GM08714 (cell line): ENCODE results near the gene ETV3.
A peak's percentile ranks its signal among the peaks of the same experiment; 100 is the strongest.
"Not testable (repeated sequence)": the region's sequence is repeated elsewhere in the genome, so short reads cannot be mapped to it uniquely, and the experiment has no call there.

Source experiments
- H3K4me3 ChIP-seq: fragments of 200-500 bp; sonication (Bioruptor generic); 2 replicates; pipeline ENCODE4 v1.5.1; 2014; ENCODE audit warnings: mild to moderate bottlenecking, low read length, inconsistent platforms
- ZNF274 ChIP-seq: IDR thresholded peaks from 2 replicates; pipeline ENCODE4 v1.6.1; 2012; ENCODE audit warnings: mild to moderate bottlenecking, low read depth, low read length

The ETV3 gene

DNA sequence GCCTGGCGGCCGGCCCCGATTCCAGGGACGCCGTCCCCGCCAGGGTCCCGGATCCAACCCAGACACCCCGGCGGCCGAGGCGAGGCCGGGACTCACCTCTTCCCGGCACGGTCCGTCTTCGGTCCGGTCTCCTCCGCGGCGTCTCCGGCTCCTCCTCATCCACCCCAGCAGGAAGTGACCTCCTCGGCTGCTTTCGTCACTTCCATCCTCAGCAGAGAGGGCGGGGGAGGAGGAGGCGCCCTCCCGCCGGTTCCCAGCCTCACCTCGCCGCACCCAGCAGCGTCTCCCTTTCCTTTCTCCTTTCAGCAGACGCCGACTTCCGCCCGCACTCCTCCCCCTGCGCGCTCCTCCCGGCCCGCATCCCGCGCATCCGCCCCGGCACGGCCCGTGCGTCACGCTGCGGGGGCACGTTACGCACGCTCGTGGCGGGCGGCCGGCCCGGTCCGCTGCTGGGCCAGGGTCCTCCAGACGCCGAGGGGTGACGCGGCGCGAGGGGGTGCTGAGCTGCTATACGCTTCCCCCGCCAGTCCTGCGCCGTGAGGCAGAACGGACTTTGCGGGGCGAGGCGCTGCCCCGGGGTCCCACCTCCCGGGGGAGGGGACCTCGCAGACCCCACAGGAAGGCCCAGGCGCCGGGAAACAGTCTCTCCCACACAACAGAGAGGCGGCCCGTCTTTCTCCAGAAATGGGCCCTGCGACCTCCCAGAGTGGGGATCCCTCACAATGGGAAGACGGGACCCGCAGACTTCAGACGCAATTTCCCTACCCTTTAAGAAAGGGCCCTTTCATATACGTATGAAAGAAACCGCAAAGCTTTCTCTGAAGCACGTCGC, at the start of gene ETV3:
Gene ETV3 (minus strand): TSS at position 176 of the 832 bp plus-strand sequence. CDS start 2,043 bp downstream, outside the sequence.
- peak within 1 kb of the TSS; percentile 86 for H3K4me3 ChIP-seq
- no peak for TF ChIP-seq ZNF274

DNA sequence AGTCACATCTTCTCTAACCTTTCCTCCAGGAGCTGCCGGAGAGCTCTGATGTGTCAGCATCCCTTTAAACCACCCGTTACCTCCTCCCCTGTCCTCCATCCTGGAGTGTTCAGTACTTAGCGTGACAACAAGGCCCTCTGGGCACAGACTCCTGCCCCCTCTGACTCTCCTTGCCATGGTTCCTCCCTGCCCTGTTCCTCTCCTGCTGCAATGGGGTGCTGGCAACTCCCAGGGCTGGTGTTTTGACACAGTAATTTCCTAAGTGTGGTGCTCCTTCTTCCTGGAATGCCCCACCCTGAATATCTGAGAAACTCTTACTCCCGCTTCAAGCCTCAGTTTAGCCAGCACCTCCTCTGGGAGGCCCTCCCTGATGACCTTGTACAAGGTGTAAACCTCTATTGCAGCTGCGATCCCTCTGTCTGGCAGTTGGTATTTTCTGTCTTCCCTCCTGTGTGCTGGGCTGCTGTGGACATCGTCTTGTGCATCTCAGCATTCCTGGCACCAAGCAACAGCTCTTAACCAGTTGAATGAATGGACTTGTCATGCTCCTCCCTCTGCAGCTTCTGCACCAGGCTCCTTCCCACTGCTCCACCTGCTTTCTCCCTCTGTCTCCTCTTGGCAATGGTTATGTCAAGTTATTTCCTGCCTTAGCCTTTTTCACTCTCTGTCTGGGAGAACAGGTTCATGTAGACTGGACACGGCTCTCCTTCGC, 48.2 kb upstream of the ETV3 start:
- no peak for TF ChIP-seq ZNF274

DNA sequence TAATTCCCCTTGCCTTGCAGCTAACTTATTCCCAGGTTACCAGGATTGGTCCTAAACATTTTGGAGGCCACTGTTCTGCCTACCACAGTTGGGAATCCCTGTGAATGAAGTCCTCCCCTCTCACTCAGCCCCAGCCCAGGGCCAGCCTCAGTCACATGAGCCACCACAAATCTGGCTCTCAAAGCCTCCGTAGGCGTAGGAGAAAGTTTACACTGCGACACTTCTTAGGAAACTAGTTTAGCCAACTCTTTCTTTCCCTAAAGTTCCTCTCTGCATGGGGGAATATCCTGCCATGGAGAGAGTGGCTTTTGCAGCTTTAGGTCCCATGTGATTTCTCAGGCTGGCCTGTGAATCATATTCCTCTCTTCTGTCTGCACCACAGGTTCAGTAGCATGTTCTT, 45.7 kb upstream of the ETV3 start:
- no peak for TF ChIP-seq ZNF274
- H3K4me3 ChIP-seq: no peak overlapping the region

More for the DNA sequence above, 48.2 kb upstream of the ETV3 start:
- H3K4me3 ChIP-seq: no peak overlapping the region

DNA sequence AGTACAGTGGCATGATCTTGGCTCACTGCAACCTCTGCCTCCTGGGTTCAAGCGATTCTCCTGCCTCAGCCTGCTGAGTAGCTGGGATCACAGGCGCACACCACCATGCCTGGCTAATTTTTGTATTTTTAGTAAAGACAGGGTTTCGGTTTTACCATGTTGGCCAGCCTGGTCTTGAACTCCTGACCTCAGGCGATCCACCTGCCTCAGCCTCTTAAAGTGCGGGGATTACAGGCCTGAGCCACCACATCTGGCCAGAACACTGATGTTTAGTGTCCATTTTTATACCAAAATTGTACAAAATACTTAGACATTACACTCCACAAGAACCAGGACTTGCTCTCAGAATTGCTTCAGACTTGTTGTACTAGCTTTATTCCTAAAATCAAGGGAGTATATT, 44.2 kb upstream of the ETV3 start:
- H3K4me3 ChIP-seq: not testable (repeated sequence)

DNA sequence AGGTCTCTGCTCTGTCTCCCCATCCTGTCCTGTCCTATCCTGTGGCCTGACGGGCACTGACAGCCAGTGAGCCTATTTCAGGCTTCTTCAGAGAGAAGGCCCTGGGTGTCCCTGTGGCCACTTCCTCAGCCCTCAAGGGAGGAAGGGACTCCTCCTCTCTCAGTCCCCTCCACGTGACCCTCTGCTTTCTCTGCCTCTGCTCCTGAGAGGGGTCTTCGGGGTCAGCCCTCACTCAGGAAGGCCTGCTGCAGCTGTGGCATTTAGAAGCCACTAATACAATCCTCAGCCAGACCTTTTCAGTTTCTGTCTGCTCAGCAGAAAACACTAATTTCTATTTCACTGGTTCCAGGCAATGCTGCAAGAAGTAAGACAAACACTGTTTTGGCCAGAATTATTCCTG, 43.6 kb upstream of the ETV3 start:
- no peak overlapping the region for H3K4me3 ChIP-seq
- TF ChIP-seq ZNF274: no peak

DNA sequence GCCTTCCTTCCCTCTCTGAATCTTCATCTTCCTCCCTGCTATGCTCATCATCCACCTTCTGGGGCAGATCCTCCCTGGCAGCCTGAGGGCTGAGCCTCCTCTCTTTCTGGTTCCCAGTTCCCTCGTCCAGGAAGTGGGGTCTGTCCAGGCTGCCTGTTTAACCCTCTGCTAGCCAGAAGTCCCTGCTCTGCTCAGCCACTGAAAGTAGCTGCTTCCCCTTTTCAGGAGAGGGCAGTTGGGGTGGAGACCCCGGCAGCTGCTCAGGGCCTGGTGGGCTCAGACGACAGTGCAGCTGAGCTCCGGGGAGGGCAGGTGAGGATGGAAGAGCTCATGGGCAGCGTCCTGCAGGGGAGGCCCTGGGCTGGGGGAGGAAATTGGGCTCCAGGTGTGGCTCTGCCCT, 43.1 kb upstream of the ETV3 start:
- no peak for TF ChIP-seq ZNF274
- no peak overlapping the region for H3K4me3 ChIP-seq

DNA sequence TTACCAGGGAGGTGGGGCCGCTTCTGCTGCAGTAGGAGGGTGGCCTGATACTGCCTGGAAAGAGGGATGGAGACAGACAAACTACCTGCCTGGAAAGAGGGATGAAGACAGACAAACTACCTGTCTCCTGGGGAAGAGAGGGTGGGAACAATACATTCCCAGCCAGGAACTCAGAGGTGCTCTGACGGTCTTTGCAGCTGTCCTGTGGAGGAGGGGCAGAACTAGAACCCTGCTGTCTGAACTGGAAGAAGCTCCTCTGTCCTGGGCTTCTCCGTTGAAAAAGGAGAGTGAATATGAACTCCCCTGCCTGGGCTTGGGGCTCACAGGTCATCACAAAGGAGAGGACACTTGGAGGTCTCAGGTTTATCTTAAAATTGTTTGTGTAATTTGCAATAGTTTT, 40.3 kb upstream of the ETV3 start:
- TF ChIP-seq ZNF274: no peak
- H3K4me3 ChIP-seq: no peak overlapping the region

DNA sequence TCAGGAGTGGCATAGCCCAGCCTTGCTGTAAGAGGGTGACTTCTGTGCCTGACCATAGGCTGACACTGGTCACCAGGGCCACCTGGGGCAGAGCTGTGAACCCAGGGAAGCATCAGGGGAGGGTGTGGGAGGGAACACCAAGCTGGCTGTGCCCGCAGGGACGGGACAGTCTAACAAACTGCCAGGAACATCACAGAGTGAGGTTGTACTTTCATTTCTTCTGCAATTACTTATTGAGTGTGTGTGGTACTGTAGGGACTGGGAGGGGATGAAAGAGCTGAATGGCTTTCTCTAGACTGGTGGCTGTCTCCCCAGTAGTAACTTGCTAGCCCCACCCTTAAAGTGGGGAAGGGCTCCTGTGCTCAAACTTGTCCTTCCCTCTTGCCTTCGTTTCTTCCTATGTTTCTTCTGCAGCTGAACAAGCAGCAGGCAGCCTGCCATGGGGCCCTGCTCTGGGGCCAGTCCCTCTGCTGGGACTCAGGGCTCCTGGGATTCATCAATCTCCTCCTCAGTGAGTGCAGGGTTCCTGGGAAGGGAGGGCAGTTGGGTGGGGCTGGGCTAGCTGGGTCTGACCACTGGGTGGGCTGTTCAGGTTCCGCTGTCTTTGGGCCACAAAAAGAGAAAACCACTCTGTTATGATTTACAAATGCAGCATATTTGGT, 39.7 kb upstream of the ETV3 start:
- no peak for TF ChIP-seq ZNF274
- no peak overlapping the region for H3K4me3 ChIP-seq

DNA sequence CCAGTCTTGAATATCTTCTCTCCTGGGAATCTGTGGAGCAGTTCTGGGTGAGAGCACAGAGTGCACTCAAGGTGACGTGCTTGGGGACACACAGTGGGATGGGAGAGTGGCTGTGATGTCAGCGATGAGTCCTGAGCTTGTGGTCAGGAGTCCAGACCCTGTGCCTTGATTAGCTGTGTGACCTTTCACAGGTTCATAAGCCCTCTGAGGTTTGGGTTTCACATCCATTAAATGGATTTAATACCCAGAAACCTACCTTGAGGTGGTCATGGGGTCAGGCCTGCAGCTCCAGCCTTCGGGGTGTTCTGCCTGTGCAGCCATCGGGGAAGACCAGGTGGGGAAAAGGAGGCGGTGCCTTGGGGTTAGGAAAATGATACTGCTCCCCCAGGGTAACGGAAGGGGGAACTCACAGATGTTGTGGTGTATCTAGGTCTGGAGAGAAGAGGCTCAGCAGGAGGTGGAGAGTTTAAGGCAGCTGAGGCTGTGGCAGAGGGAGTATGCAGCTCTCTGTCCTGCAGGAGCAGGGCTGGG, 38.5 kb upstream of the ETV3 start:
- no peak overlapping the region for H3K4me3 ChIP-seq
- TF ChIP-seq ZNF274: no peak

DNA sequence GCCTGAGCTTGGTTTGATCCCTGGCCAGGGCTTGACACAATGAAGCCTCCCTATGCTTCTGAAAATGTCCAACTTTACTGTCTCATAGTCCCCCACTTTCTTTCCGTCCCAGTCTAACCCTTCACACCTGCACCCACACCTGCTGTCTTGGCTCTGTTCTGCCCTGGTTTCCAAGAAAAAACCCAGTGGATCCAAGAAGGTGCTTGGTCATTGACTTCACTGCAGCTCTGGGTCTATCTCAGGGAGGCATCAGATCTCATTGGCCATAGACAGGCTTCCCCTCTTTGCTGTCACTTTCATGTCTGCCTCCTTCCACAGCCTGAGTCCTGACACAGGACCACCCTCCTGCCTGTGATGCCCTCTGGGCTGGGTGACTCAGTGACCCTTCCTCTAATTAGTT, 37.8 kb upstream of the ETV3 start:
- H3K4me3 ChIP-seq: no peak overlapping the region
- TF ChIP-seq ZNF274: no peak

DNA sequence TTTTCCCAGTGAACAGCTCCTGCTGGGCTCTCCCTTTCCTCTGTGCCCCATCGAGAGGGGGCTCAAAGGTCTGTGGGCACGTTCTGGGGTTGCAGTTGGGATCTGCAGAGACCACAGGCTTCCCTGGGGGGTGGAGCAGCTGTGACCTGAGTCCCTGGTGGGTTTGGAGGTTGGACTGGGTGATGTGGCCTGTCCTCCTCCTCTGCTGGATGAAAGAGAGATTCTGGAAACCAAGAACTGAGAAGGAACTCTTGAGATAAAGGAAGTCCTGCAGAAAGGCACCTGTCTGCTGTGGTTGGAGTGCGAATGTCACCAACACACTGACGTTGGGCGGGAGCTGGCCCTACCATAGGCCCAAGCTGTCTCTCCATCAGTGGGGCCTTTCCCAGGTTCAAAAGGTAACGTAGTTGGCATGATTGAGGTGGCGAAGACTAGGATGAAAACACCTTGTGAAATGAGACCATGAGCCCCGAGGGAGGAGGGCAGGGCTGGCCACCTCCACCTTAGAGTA, 35.8 kb upstream of the ETV3 start:
- no peak overlapping the region for H3K4me3 ChIP-seq
- no peak for TF ChIP-seq ZNF274

DNA sequence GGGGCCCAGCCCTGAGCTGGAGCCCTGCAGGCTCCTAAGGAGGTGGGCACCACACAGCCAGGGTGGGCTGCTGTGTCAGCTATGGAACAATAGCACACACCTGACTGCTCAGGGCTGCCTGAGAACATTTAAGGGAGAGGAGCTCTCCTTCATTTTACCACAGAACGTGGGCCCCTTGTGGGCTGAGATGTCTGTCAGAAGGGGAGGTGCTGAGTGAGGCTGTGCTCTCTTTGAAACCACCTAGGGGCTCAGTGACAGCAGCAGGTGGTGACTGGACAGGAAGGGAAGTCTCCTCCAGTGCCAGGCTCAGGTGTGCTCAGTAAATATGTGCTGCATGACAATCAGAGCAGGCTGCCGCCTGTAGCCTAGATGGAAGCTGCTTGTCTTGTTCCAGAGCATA, 35.0 kb upstream of the ETV3 start:
- not testable (repeated sequence) for H3K4me3 ChIP-seq

DNA sequence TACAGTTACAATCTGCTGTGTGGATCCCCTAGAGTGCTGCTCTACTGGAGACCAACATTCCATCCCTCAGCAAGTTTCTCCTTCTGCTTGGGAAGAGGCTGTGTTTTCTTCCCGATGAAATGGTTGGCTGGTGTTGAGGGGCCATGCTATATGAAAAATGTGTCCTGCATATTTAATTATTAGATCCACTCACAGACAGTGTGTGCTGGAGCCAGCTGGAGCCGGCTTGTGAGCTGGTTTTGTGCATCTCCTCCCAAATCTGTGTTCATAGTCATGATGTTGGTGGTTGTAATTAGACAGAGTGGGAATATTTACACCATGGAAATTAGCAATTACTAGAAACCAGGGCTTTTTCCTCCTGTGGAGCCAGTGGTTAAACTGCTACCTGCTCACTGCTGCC, 34.4 kb upstream of the ETV3 start:
- H3K4me3 ChIP-seq: not testable (repeated sequence)

DNA sequence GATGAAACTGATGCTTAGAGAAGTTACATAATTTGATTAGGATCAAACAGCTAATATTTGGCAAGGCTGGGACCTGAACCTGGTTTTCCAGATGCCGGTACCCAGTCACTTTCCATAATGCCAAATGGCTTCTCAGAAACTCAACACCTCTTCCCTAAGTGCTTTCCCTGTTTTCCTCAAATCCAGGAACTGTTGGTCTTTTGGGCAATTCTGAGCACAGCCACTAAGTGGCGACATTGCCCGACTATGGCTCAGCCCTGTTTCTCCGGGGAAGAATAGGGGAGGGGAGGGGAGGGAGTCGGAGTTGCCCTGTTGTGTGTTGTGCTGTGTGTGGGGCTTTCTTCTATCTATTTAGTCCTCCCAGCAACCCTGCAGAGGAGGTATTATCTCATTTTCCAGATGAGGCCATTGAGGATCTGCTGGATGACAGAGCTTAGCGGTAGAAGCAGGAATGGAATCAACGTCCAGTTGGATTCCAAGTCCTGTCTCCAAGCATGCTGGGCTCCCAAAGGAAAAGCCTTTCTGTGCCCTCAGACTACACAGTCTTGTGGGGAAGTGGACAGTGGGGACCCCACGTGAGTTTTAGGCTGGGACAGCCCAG, 33.8 kb upstream of the ETV3 start:
- not testable (repeated sequence) for H3K4me3 ChIP-seq
